RWPE2 (cell line): ENCODE results near the gene ZBTB46.
A peak's percentile ranks its signal among the peaks of the same experiment; 100 is the strongest.

ENCODE experiments used
- ATAC-seq: fragments of 200-7000 bp; cut with Tn5 transposase; 3 replicates; pipeline ENCODE4 v1.9.1; 2021; ENCODE audit warnings: low read depth
- DNase-seq: peaks from one replicate; pipeline ENCODE4 v3.0.0-alpha.2; 2020; ENCODE audit warnings: low spot score
- H3K27ac ChIP-seq: fragments of 450-650 bp; 2 replicates; pipeline ENCODE4 v1.5.1; 2017; ENCODE audit warnings: mild to moderate bottlenecking; ENCODE audit not compliant: poor library complexity, severe bottlenecking
- H3K27me3 ChIP-seq: fragments of 250-450 bp; sonication (Bioruptor Pico); 2 replicates; pipeline ENCODE4 v1.5.1; 2021; ENCODE audit warnings: mild to moderate bottlenecking, moderate library complexity; ENCODE audit not compliant: insufficient read depth, poor library complexity, severe bottlenecking
- H3K36me3 ChIP-seq: fragments of 250-450 bp; sonication (Bioruptor Pico); 2 replicates; pipeline ENCODE4 v1.5.1; 2020; ENCODE audit warnings: low read depth, mild to moderate bottlenecking, moderate library complexity
- H3K4me1 ChIP-seq: fragments of 250-450 bp; sonication (Bioruptor Pico); 2 replicates; pipeline ENCODE4 v1.5.1; 2021; ENCODE audit warnings: mild to moderate bottlenecking, moderate library complexity; ENCODE audit not compliant: insufficient read depth, poor library complexity, severe bottlenecking
- H3K4me3 ChIP-seq: fragments of 250-450 bp; sonication (Bioruptor Pico); 2 replicates; pipeline ENCODE4 v1.5.1; 2021; ENCODE audit warnings: mild to moderate bottlenecking, moderate library complexity; ENCODE audit not compliant: severe bottlenecking
- H3K9me3 ChIP-seq: fragments of 250-450 bp; sonication (Bioruptor Pico); 2 replicates; pipeline ENCODE4 v1.5.1; 2021; ENCODE audit warnings: mild to moderate bottlenecking, moderate library complexity; ENCODE audit not compliant: severe bottlenecking
- TF ChIP-seq, protein P1 (sequence below): fragments of 450-650 bp; IDR thresholded peaks from one replicate; pipeline ENCODE4 v1.5.1; 2017; ENCODE audit warnings: mild to moderate bottlenecking, moderate library complexity; ENCODE audit not compliant: poor library complexity, severe bottlenecking

ZBTB46 gene

DNA sequence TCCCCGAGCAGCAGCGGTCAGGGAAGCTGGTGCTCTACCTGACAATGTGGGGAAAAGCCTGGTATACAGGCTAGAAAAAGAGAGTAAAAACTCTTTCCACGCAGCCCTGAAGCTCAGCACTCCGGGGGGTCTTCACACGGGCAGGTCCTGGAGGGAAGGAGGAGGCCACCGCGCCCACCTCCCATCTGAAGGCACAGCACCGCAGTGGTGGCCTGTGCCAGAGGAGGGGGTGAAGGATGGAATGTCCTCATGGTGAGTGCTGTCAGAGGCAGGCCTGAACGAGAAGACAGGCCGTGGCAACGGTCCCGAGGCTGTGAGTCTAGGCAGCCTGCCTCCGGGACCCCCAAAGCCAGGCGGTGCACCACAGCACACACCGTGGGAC, 85.6 kb downstream of the ZBTB46 start:
- TF ChIP-seq, protein P1, sequence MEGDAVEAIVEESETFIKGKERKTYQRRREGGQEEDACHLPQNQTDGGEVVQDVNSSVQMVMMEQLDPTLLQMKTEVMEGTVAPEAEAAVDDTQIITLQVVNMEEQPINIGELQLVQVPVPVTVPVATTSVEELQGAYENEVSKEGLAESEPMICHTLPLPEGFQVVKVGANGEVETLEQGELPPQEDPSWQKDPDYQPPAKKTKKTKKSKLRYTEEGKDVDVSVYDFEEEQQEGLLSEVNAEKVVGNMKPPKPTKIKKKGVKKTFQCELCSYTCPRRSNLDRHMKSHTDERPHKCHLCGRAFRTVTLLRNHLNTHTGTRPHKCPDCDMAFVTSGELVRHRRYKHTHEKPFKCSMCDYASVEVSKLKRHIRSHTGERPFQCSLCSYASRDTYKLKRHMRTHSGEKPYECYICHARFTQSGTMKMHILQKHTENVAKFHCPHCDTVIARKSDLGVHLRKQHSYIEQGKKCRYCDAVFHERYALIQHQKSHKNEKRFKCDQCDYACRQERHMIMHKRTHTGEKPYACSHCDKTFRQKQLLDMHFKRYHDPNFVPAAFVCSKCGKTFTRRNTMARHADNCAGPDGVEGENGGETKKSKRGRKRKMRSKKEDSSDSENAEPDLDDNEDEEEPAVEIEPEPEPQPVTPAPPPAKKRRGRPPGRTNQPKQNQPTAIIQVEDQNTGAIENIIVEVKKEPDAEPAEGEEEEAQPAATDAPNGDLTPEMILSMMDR: no peak
- H3K36me3 ChIP-seq: peaks cover 31% of the 10 kb centered on the region
- no peak for ATAC-seq
- no peaks in the 10 kb centered on the region for H3K9me3 ChIP-seq
- peaks cover 4% of the 10 kb centered on the region for H3K4me1 ChIP-seq
- H3K27ac ChIP-seq: no peak overlapping the region
- H3K4me3 ChIP-seq: no peak overlapping the region
- no peaks in the 10 kb centered on the region for H3K27me3 ChIP-seq
- DNase-seq: peak; percentile 79

DNA sequence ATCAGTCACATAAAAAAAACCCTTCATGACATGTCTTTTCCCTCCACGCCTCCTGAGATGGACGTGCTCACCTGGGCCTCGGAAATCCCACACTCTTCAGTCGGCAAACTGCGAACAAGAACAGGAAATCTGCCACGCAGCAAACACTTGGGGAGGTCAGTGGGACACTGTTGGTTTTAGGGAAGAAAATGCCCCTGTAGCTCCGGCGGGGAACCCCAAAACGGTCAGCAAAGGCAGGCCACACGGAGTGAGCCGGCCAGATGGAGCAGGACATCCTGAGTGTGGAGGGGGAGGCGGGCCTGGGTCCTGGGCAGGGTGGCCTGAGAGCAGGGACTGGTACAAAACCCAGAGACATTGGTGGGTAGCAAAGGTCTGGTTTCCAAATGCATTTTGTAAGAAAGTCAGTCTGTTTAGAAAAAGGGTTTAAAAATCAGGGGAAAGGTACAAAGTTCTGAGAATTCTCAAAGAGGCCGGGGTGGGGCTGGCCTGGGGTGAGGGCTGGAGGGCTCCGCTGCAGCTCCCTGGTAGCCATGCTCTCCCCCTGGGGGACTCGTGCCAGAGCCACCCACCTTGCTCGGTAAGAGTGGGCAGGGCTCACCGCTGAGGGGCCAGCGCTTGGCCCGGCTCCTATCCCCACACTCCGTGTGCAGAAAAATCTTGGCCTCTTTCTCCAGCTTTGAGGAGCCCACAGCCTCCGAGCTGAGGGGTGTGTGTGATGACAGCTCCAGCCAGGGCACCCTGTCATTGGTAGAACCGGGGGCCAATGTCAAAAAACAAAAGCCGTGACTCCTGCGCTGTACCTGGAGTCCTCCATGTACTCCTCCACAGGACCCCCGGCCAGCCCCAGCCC, 86.3 kb downstream of the ZBTB46 start:
- Histone ChIP-seq H3K4me1 (peaks cover 4% of the 10 kb centered on the region), H3K4me3 (no peak overlapping the region), H3K27me3 (no peaks in the 10 kb centered on the region), H3K27ac (no peak overlapping the region), H3K9me3 (no peaks in the 10 kb centered on the region), H3K36me3 (peaks cover 31% of the 10 kb centered on the region)
- TF ChIP-seq, protein P1: no peak
- DNase-seq: peak; percentile 82
- ATAC-seq: no peak

DNA sequence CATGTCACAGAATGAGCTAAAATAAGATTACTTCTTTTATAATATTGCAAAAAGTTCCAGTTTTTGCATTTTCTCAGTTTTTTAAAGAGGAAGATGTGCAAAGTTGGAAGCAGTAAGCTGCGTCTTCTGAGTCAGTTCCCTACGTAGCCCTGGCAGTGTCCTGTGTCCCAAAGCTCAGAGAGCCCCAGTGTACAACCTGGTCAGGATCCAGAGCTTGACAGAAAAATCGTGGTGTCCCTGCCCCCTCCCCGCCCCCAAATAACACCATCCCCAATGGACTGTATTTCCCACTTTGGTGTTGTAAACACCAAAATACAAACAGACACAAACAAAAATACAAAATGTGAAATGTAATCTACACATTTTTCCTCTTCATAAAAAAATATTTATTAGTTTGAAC, 86.9 kb downstream of the ZBTB46 start:
- Histone ChIP-seq H3K36me3 (peaks cover 31% of the 10 kb centered on the region), H3K27me3 (no peaks in the 10 kb centered on the region), H3K27ac (no peak overlapping the region), H3K9me3 (no peaks in the 10 kb centered on the region), H3K4me3 (no peak overlapping the region), H3K4me1 (peaks cover 4% of the 10 kb centered on the region)
- DNase-seq (peak; percentile 57), ATAC-seq (no peak)
- TF ChIP-seq, protein P1: no peak

DNA sequence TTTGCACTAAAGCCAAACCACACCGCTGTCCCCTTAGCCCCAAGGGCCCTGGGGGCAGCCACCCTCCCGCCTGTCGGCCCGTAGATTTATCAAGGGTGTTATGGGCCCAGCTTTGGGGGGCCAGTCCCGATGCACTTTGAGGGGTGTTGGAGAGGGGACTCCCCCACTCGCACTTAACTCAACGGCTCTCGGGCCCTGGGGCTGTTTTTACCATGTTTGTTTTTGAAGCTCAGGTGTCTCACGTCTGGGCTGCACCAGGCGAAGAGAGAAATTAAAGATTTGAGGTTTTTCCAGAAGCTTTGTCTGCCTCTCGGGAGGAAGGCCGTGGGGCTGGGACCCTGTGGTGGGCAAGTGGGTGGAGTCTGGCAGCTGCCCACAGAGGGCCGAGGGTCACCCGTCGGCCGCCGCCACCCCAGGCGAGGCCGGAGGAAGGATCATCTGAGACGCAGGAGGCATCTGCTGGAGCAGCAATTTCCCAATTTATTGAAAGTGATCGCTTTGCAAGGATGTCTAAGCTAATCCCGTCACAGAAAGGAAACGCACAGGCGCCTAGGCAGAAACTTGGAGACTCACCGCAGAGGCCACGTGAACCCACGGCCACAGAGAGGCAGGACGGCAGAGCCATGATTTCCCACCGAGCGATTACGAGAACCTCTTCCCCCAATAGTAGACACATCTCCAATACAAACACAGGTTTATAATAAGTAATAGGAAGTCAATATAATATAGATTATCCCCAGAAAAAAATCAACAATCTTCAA, 87.7 kb downstream of the ZBTB46 start:
- no peaks in the 10 kb centered on the region for H3K9me3 ChIP-seq
- TF ChIP-seq, protein P1: no peak
- ATAC-seq: no peak
- H3K4me1 ChIP-seq: peaks cover 4% of the 10 kb centered on the region
- peak; percentile 76 for DNase-seq
- H3K36me3 ChIP-seq: peaks cover 31% of the 10 kb centered on the region
- no peaks in the 10 kb centered on the region for H3K27me3 ChIP-seq
- no peak overlapping the region for H3K27ac ChIP-seq
- no peak overlapping the region for H3K4me3 ChIP-seq
